GM12875 (cell line): Measurements from ENCODE around the gene MIPEP.
"Not testable (repeated sequence)": the region's sequence is repeated elsewhere in the genome, so short reads cannot be mapped to it uniquely, and the experiment has no call there.

Experiments
- H3K4me3 ChIP-seq: one replicate; pipeline ENCODE4 v1.5.1; 2011; ENCODE audit warnings: low read depth, low read length, control low read depth
- TF ChIP-seq, protein P1 (sequence below): IDR thresholded peaks from 2 replicates; pipeline ENCODE4 v1.5.1; 2011; ENCODE audit warnings: low read depth, mild to moderate bottlenecking, control low read depth, inconsistent platforms, low read length, moderate library complexity, borderline replicate concordance; ENCODE audit not compliant: insufficient read depth

Gene MIPEP

DNA sequence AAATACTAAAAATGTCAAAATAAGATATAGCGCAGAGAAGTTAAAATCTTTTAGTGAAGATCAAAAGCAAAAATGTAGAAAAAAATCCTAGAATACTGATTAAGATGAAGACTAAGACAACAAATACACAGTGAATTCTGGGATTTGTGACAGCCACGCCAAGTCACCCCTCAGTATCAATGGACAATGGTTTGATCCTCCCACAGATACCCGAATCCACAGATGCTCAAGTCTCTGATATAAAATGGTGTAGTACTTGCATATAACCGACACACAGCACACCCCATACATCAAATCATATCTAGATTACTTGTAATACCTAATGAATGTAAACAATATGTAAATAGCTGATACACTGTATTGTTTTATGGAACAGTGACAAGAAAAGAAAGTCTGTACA lies 5.9 kb downstream of the MIPEP start:
- H3K4me3 ChIP-seq, result no peak overlapping the region
- TF ChIP-seq, protein P1, sequence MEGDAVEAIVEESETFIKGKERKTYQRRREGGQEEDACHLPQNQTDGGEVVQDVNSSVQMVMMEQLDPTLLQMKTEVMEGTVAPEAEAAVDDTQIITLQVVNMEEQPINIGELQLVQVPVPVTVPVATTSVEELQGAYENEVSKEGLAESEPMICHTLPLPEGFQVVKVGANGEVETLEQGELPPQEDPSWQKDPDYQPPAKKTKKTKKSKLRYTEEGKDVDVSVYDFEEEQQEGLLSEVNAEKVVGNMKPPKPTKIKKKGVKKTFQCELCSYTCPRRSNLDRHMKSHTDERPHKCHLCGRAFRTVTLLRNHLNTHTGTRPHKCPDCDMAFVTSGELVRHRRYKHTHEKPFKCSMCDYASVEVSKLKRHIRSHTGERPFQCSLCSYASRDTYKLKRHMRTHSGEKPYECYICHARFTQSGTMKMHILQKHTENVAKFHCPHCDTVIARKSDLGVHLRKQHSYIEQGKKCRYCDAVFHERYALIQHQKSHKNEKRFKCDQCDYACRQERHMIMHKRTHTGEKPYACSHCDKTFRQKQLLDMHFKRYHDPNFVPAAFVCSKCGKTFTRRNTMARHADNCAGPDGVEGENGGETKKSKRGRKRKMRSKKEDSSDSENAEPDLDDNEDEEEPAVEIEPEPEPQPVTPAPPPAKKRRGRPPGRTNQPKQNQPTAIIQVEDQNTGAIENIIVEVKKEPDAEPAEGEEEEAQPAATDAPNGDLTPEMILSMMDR, result no peak

GRCh38 chr13:23881402-23881800 lies 7.8 kb downstream of the MIPEP start:
- H3K4me3 ChIP-seq, result not testable (repeated sequence)

GRCh38 chr13:23880493-23881401 lies 8.5 kb downstream of the MIPEP start:
- H3K4me3 ChIP-seq, result not testable (repeated sequence)

DNA sequence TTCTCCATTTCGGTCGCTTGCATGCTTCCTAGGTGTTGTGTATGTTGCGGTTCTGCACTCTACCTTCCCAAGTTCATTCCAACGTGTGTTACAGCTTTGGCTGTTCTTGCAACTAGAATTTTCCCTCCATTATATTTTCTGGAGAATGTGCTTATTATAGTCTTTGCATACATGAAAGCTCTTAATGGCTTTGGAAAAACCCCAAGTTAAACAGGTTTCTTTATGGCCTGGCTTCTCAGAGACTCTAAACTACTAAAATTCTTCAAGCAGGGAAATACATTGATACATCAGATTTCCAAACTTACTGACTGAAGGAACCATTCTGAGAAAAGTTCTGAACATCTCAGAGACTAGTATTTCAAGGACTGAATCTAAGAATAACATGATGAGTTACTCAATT lies 11.9 kb downstream of the MIPEP start:
- TF ChIP-seq, protein P1, result no peak
- H3K4me3 ChIP-seq, result no peak overlapping the region

DNA sequence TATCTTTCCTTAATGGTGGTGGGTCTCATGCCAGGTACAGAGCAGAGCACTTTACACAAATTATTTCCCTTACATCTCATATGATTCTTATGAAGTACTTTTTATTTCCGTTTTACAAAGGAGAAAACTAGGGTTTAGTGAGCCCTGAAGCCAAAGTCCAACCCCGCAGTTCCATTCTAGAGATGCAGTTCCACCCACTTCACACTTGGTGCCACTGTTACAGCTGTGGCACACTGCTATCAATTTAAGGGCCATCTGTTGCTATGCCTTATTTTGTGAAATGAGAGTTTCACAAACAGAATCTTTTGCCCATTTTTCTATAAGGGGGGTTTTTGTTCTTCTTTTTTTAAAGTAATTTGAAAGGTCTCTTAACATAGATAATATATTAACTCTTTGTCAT lies 12.9 kb downstream of the MIPEP start:
- no peak overlapping the region for H3K4me3 ChIP-seq
- TF ChIP-seq, protein P1, result peak; percentile 42; the same call in 1 of the 2 replicates

DNA sequence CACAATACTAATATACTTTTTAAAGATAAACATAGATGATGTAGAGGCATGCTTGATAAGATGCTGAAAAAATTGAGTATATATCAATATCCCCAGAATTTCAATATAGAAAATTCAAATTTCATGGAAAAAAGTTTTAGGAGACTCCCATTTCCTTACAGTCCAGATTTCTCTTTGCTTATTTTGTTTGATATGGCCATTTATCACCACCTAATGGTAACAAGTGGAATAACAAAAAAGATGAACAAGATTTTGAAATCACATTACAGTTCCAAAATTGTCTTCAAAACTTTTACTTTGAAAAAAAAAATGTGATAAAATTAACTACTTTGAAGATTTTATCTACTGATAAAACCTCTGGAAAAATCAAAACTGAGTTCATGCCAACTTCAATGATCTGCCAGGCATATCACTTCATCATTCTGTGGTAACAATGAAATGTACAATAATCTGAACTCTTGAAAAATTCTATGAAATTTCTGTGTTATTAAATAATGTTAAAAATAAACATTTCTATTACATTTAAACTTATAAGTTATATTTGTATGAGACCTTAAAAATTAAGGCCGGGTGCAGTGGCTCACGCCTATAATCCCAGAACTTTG lies 17.5 kb downstream of the MIPEP start:
- TF ChIP-seq, protein P1, result 0 out of 2 replicates have a peak, but pooled peaks have one; percentile 18
- no peak overlapping the region for H3K4me3 ChIP-seq

GRCh38 chr13:23870356-23871140 lies 18.7 kb downstream of the MIPEP start:
- H3K4me3 ChIP-seq, result no peak overlapping the region
- TF ChIP-seq, protein P1, result no peak
